G401.6 (cell line): Measurements from ENCODE around the gene BPIFB4.

ENCODE experiments used
- FAIRE-seq: peaks from 2 replicates; lab custom pipeline; 2012; peaks lifted over from hg19 to GRCh38; lab: Jason Lieb, UNC

BPIFB4 gene

GRCh38 chr20:33062105-33062824 lies 17.2 kb upstream of the BPIFB4 start:
- no peak for FAIRE-seq

DNA sequence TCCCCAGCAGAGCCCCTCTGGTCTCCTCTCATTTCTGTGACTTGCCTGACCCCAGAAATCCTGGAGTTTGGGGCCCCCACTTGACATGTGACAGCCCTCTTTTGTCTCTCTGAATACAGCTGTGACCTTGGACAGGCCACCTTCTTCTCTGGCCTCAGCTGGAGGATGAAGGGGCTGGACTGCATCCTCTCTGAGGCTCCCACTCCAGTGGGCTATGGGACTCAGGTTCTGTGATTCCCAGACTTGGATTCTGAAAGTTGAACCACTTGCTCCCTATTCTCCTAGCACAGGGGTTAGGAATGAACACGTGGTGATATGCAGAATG lies 16.7 kb upstream of the BPIFB4 start:
- no peak for FAIRE-seq

GRCh38 chr20:33063271-33063670 lies 16.2 kb upstream of the BPIFB4 start:
- no peak for FAIRE-seq

DNA sequence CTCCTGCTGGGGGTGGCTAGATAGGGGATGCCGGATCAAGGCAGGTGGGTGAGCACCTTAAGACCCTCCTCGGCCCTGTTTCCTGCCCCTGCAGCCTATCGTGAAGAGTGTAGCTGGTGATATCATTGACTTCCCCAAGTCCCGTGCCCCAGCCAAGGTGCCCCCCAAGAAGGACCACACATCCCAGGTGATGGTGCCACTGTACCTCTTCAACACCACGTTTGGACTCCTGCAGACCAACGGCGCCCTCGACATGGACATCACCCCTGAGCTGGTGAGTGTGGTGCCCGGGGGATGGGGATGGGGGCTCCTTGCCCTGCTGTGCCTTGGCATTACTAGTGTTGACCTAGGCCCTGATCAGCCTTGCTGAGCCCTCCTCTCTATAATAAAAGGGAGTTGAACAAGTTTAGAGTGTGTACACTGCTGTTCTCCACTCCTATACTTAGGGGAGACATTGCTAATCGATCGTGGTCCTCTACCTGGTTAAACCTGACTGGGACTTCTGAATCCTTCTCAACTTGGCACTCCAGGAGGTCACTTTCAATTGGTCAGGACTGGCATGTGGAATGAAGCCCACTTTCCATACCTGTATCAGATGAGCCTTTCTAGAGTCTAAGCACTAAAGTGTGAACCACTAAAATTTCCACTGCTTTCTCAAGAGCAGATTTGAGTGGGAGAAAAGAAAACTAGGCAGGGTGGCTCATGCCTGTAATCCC lies 14.7 kb upstream of the BPIFB4 start:
- FAIRE-seq, result no peak

DNA sequence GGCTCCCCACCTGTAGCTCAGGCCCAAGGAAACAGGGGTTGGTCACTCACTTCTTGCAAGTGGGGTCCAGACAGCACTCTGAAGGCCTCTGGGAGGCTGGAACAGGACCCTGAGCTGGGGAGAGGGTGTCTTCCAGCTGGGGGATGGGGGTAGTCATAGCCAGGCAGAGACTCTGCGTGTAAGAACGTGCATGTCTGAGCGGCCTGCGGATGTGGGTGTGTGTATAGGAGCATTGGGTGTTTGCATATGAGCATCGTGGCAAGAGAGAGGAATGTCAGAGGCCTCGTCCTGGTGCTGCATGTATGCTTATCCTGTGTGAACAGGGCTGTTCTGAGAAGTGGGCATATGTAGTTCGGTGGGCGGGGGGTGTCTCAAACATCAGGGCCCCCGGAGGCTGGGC lies 13.7 kb upstream of the BPIFB4 start:
- no peak for FAIRE-seq

- no peak for FAIRE-seq
Observed at GRCh38 chr20:33067806-33068205, 11.6 kb upstream of the BPIFB4 start.

GRCh38 chr20:33068251-33068939 lies 11.0 kb upstream of the BPIFB4 start:
- FAIRE-seq, result no peak

GRCh38 chr20:33069673-33070072 lies 9.8 kb upstream of the BPIFB4 start:
- FAIRE-seq, result no peak

- no peak for FAIRE-seq
Observed at GRCh38 chr20:33070111-33071053, 9.1 kb upstream of the BPIFB4 start.

- no peak for FAIRE-seq
Observed at GRCh38 chr20:33071198-33071597, 8.2 kb upstream of the BPIFB4 start.

DNA sequence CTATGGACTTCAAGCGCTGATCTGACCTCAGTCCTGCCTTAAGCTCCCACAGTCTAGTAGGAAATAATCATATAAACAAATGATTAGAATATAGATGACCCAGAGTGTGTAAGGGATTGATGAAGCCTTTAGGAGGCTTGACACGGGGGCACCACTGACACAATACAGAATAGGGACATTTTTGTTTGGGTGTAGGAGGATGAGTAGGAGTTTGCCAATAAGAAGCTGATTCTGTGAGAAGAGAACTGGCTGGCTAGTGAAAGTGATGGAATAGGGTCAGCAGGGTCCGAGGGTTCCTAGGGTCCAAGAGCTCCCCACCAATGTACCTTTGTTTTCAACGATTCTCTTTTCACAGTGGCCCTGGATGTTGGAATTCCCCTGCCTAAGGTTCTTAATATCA lies 7.1 kb upstream of the BPIFB4 start:
- FAIRE-seq, result no peak

DNA sequence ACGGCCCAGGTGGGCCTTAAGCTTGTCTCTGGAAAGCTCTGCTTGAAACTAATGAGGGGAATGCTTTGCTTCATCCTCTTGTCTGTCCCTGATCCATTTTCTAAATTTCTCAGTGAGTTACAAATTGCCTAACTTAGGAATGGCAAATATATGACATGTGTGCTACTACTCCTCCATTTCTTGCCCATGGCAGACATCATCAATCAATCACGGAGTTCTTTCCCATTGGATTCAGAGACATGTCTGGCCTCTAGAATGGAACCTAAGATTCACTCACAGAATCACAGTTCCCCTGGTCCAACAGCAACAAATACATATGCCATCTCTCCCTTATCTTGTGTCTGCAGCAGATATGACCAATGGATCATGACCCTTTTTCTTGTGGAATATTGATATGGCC lies 6.6 kb upstream of the BPIFB4 start:
- FAIRE-seq, result no peak

- FAIRE-seq, result no peak
Observed at GRCh38 chr20:33074675-33075074, 4.8 kb upstream of the BPIFB4 start.

DNA sequence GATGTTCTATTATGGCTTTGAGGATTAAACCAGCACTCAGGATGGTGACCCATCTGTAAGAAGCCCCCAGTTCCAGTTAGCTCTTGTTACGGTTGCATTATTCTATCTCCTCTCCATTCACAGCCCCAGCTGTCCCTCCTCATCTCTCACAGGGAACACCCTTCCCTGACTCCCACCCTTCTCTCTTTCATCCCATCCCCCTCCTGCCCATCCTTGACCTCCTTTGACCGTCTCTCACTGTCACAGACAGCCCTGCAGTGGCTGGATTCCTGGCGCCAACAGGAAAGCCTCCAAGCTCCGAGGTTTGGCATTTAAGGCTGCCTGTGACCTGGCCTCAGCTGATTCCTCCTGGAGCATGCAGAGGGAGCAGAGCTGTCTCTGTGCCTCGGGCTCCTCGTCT lies 4.2 kb upstream of the BPIFB4 start:
- no peak for FAIRE-seq

GRCh38 chr20:33076662-33077372 lies 2.6 kb upstream of the BPIFB4 start:
- FAIRE-seq, result no peak

- FAIRE-seq, result no peak
Observed at GRCh38 chr20:33081411-33082154, 2.1 kb downstream of the BPIFB4 start.

DNA sequence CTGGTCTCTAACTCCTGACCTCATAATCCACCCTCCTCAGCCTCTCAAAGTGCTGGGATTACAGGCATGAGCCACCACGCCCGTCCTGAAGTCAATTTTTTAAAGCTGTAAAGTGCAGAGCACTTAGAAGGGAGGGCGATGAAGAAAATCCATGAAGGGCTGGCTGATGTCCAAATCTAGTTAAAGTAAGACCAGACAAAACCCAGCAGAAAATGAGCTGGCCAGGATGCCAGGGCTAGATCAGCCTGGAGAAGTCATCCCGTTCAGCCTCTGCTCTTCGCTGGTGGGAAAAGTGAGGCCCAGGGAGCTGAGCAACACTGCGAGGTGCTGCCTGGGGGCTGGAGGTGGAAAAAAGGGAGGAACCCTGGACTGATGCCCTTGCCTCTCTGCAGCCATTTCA lies 3.1 kb downstream of the BPIFB4 start:
- no peak for FAIRE-seq

DNA sequence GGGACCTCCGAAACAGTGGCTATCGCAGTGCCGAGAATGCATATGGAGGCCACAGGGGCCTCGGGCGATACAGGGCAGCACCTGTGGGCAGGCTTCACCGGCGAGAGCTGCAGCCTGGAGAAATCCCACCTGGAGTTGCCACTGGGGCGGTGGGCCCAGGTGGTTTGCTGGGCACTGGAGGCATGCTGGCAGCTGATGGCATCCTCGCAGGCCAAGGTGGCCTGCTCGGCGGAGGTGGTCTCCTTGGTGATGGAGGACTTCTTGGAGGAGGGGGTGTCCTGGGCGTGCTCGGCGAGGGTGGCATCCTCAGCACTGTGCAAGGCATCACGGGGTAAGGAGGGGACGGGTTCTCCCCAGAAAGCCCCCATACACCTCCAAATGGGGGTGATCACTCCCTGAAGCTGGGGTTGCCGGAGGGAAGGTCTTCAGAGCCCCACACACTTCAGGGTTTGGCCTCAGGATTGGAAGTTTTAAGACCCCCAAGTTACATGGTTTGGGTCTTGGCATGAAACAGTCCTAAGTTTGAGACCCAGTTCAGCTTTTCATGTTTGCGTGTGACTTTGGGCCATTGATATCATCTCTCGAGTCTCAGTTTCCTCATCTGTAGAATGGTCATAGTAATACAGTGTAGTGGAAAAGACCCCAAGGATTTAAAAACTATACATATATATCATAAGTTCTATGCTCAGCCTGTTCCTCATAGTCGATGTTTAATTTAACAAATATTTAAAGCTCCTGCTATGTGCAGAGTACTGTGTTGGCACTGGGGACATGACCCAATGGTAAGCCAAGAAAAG lies 4.3 kb downstream of the BPIFB4 start:
- no peak for FAIRE-seq

DNA sequence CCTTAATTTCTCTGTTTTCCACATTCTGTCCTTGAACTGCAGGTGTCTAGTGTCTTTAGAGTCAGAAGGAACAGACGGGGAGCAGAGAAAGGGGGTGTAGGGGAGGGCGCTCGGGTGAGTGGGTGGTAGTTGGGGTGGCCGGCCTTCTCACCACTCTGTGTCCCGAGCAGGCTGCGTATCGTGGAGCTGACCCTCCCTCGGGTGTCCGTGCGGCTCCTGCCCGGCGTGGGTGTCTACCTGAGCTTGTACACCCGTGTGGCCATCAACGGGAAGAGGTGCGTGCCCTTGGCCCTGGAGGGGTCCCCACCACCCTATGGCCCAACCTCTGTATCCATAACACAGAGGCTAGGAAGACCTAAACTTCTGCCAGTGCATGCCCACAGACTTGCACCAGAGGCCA lies 5.3 kb downstream of the BPIFB4 start:
- FAIRE-seq, result no peak

GRCh38 chr20:33086052-33086722 lies 6.7 kb downstream of the BPIFB4 start:
- FAIRE-seq, result no peak
